K562 (cell line): ENCODE data around the gene ARFGEF3. TPM values are rescaled to one million over a fixed set of nuclear protein-coding genes. Genes with fewer than 3 reads are reported as not detected.
A peak's percentile ranks its signal among the peaks of the same experiment; 100 is the strongest.

Source experiments
- ATAC-seq: fragments of 200-7000 bp; cut with Tn5 transposase; 3 replicates; pipeline ENCODE4 v1.9.1; 2020; ENCODE audit warnings: moderate library complexity
- BruUV-seq: library from RNA; stranded (reverse); fragments of 400-500 nt; replicated peaks from 2 replicates; lab custom pipeline; 2021; lab: Mats Ljungman, UMichigan
- CTCF ChIA-PET: fragments of 300-600 bp; formaldehyde crosslinking; extraction: SDS; loops from one replicate; lab custom pipeline; 2021; ENCODE audit warnings: low intra/inter-chr PET ratio; lab: Yijun Ruan, JAX
- POLR2A ChIA-PET: fragments of 300-600, 350-650 bp; sonication (Branson Sonifier 250); formaldehyde crosslinking; extraction: SDS; loops from one replicate; lab custom pipeline; 2021; ENCODE audit warnings: antibody characterized with exemption, inconsistent platforms; lab: Yijun Ruan, JAX
- DNase-seq, 4 experiments: peaks; one replicate each; pipeline versions ENCODE4 v3.0.0 to v3.0.0-alpha.2; 2011 to 2018; ENCODE audit warnings: low spot score in 3 of 4, mixed read lengths in 3 of 4; ENCODE audit errors: extremely low read depth in 1 of 4
- FAIRE-seq: peaks from 2 replicates; lab custom pipeline; 2011; peaks lifted over from hg19 to GRCh38; lab: Jason Lieb, UNC
- H2AFZ ChIP-seq: 2 replicates; pipeline ENCODE4 v1.6.0; 2011; ENCODE audit warnings: low read depth, low read length, control low read depth, inconsistent platforms
- H3K27ac ChIP-seq: fragments of 200-600 bp; 3 replicates; pipeline ENCODE4 v1.8.0; 2011; ENCODE audit warnings: low read depth, mild to moderate bottlenecking, control low read depth, inconsistent platforms, low read length, moderate library complexity, mixed read lengths; ENCODE audit errors: extremely low read depth
- H3K27me3 ChIP-seq, 2 experiments: fragments of 300-600 bp in 1 of 2; 2 replicates in 1 of 2; 3 replicates in 1 of 2; pipeline versions ENCODE4 v1.6.0 to v1.8.0; 2011; ENCODE audit warnings: inconsistent platforms in 2 of 2, low read length in 2 of 2, mild to moderate bottlenecking in 1 of 2, mixed read lengths in 1 of 2, moderate library complexity in 1 of 2; ENCODE audit not compliant: control insufficient read depth in 2 of 2, insufficient read depth in 2 of 2
- H3K36me3 ChIP-seq: fragments of 300-600 bp; 3 replicates; pipeline ENCODE4 v1.8.0; 2011; ENCODE audit warnings: mild to moderate bottlenecking, low read length, inconsistent platforms; ENCODE audit not compliant: control insufficient read depth, insufficient read depth
- H3K4me1 ChIP-seq, 2 experiments: fragments of 200-600 bp in 1 of 2; replicated peaks in 1 of 2; 2 replicates in 1 of 2; 3 replicates in 1 of 2; pipeline versions ENCODE4 v1.5.1 to v1.8.0; 2011; ENCODE audit warnings: inconsistent platforms in 2 of 2, low read length in 2 of 2, mild to moderate bottlenecking in 1 of 2, mixed read lengths in 1 of 2, moderate library complexity in 1 of 2; ENCODE audit not compliant: control insufficient read depth in 2 of 2, insufficient read depth in 2 of 2
- H3K4me2 ChIP-seq: 2 replicates; pipeline ENCODE4 v1.6.1; 2011; ENCODE audit warnings: low read length, control low read depth, inconsistent platforms, mixed read lengths; ENCODE audit not compliant: insufficient read depth
- H3K4me3 ChIP-seq: fragments of 200-600 bp; sonication (generic), shearing (Covaris generic); 2 replicates; pipeline ENCODE4 v1.5.1; 2016; ENCODE audit warnings: control low read depth, inconsistent platforms
- H3K79me2 ChIP-seq: fragments of 200-600 bp; 3 replicates; pipeline ENCODE4 v1.8.0; 2011; ENCODE audit warnings: low read length, inconsistent platforms; ENCODE audit not compliant: control insufficient read depth, insufficient read depth
- H3K9ac ChIP-seq, 2 experiments: 2 replicates each; pipeline versions ENCODE4 v1.6.0 to v1.6.1; 2011; ENCODE audit warnings: low read depth in 2 of 2, low read length in 2 of 2, control low read depth in 1 of 2, inconsistent platforms in 1 of 2, mild to moderate bottlenecking in 1 of 2, mixed read lengths in 1 of 2; ENCODE audit not compliant: insufficient read depth in 1 of 2
- H3K9me1 ChIP-seq: one replicate; pipeline ENCODE4 v1.6.0; 2011; ENCODE audit warnings: inconsistent platforms, mild to moderate bottlenecking, low read length, moderate library complexity; ENCODE audit not compliant: control insufficient read depth, insufficient read depth
- H3K9me3 ChIP-seq: replicated peaks from 2 replicates; pipeline ENCODE4 v1.5.1; 2011; ENCODE audit warnings: low read depth, low read length, inconsistent platforms; ENCODE audit not compliant: control insufficient read depth, insufficient read depth
- H4K20me1 ChIP-seq: replicated peaks from 2 replicates; pipeline ENCODE4 v1.6.1; 2011; ENCODE audit warnings: low read length, inconsistent platforms, mixed read lengths; ENCODE audit not compliant: control insufficient read depth, insufficient read depth
- CXXC5 ChIP-seq: fragments of 250-450 bp; sonication (Bioruptor Pico); IDR thresholded peaks from 2 replicates; pipeline ENCODE4 v1.8.0; 2022; ENCODE audit warnings: inconsistent platforms, mild to moderate bottlenecking, moderate library complexity
- WGBS: fragments of 100-300 bp; shearing (Covaris generic); methylation state at CpG from one replicate; pipeline ENCODE4 v1.1.6; 2016; ENCODE audit warnings: low coverage, mixed read lengths; ENCODE audit not compliant: insufficient coverage; ENCODE audit errors: missing lambda C conversion rate; 5-methylcytosine and 5-hydroxymethylcytosine counted together
- in situ Hi-C: fragments of 300-500 bp; cut with MboI; formaldehyde crosslinking; loops from 4 replicates; pipeline ENCODE4 v1.15.0; 2018; ENCODE audit warnings: inconsistent platforms, mixed read lengths
- intact Hi-C: fragments of 100-400 bp; cut with micrococcal nuclease; formaldehyde crosslinking; loops from 2 replicates; pipeline ENCODE4 v1.14.2; 2022
- polyA plus RNA-seq, 8 experiments: library from polyadenylated mRNA; depleted of rRNA in 4 of 8; stranded (reverse) in 5 of 8; unstranded in 3 of 8; fragments of >200 nt; fragmentation: Nextera tagmentation in 2 of 8; fragmentation: Illumina TruSeq in 1 of 8; extraction: Ambion mirVana in 2 of 8; extraction: Trizol in 1 of 8; gene quantifications; 2 replicates each; pipeline versions ENCODE4 v1.2.1 to v1.2.3, GENCODE V29; 2011 to 2014; ENCODE audit warnings: inconsistent platforms in 1 of 8, missing spikeins in 1 of 8
- total RNA-seq, 7 experiments: library from RNA; depleted of rRNA in 6 of 7; stranded (reverse); fragments of >200 nt in 6 of 7; fragmentation: Illumina TruSeq in 2 of 7; extraction: Trizol in 2 of 7; gene quantifications; 2 replicates each; pipeline versions ENCODE4 v1.2.1 to v1.2.3, GENCODE V29; 2011 to 2021; ENCODE audit warnings: low replicate concordance in 1 of 7
- TF ChIP-seq, protein P1 (sequence below), 2 experiments: fragments of 450-650 bp in 1 of 2; sonication (generic) in 1 of 2; formaldehyde crosslinking in 1 of 2; IDR thresholded peaks; 2 replicates each; pipeline versions ENCODE4 v1.7.1 to v1.9.0; 2016 to 2022; ENCODE audit warnings: inconsistent platforms in 1 of 2, mild to moderate bottlenecking in 1 of 2, missing genetic modification reagents in 1 of 2

The ARFGEF3 gene
- total and polyA plus RNA-seq, 9 of the 15 experiments (the other 6 are each of a cell fraction or from before 2014, with no cell fraction given): under 0.01 to 0.02 TPM; not detected in 7

DNA sequence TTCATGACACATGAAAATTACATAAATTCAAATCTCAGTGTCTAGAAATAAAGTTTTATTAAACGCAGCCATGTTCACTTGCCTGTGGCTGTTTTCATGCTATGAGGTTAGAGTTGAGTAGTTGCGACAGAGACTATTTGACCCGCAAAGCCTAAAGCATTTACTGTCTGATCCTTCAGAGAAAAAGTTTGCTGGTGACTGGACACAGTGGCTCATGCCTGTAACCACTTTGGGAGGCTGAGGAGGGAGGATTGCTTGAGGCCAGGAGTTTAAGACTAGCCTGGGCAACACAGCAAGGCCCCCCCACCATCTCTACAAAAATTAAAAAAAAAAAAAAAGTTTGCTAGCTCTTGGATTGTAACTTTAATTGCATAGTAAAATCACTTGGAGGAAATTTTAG, 225.2 kb downstream of the ARFGEF3 start:
- Histone ChIP-seq H2AFZ (no peak overlapping the region), H3K4me2 (no peak overlapping the region), H3K9me3 (no peaks in the 10 kb centered on the region), H3K4me3 (no peak overlapping the region), H3K9me1 (no peaks in the 10 kb centered on the region), H3K4me1 (peaks cover 0 to 2% of the 10 kb centered on the region in 2 experiments; a peak in 1 of 5 replicates), H4K20me1 (no peaks in the 10 kb centered on the region), H3K9ac (no peak overlapping the region), H3K79me2 (no peaks in the 10 kb centered on the region), H3K36me3 (no peaks in the 10 kb centered on the region), H3K27ac (no peak overlapping the region), H3K27me3 (peaks cover 8 to 19% of the 10 kb centered on the region in 2 experiments)
- DNase-seq (no peak), FAIRE-seq (no peak), ATAC-seq (no peak)
- ChIA-PET CTCF (no interaction called here), POLR2A (no interaction called here)
- intact Hi-C loops (no loop called here), in situ Hi-C loops (no loop called here)
- 16% methylated on average over 3 of the region's 3 CpGs for WGBS
- BruUV-seq: no TSS peak
- TF ChIP-seq, protein P1, sequence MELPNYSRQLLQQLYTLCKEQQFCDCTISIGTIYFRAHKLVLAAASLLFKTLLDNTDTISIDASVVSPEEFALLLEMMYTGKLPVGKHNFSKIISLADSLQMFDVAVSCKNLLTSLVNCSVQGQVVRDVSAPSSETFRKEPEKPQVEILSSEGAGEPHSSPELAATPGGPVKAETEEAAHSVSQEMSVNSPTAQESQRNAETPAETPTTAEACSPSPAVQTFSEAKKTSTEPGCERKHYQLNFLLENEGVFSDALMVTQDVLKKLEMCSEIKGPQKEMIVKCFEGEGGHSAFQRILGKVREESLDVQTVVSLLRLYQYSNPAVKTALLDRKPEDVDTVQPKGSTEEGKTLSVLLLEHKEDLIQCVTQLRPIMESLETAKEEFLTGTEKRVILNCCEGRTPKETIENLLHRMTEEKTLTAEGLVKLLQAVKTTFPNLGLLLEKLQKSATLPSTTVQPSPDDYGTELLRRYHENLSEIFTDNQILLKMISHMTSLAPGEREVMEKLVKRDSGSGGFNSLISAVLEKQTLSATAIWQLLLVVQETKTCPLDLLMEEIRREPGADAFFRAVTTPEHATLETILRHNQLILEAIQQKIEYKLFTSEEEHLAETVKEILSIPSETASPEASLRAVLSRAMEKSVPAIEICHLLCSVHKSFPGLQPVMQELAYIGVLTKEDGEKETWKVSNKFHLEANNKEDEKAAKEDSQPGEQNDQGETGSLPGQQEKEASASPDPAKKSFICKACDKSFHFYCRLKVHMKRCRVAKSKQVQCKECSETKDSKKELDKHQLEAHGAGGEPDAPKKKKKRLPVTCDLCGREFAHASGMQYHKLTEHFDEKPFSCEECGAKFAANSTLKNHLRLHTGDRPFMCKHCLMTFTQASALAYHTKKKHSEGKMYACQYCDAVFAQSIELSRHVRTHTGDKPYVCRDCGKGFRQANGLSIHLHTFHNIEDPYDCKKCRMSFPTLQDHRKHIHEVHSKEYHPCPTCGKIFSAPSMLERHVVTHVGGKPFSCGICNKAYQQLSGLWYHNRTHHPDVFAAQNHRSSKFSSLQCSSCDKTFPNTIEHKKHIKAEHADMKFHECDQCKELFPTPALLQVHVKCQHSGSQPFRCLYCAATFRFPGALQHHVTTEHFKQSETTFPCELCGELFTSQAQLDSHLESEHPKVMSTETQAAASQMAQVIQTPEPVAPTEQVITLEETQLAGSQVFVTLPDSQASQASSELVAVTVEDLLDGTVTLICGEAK (IDR thresholded peaks at IDR 0.05): peak; percentile 52; the same call in 1 of the 2 replicates
- TF ChIP-seq, protein P1 (CRISPR knock-in tag; IDR thresholded peaks at IDR 0.05): no peak
- TF ChIP-seq CXXC5 (CRISPR knock-in tag): no peak
